Umbilical cord (tissue), 2 donors: ENCODE data around the gene DNTT. TPM values are rescaled to one million over a fixed set of nuclear protein-coding genes. Genes with fewer than 3 reads are reported as not detected.
A peak's percentile ranks its signal among the peaks of the same experiment; 100 is the strongest.

Experiments
- DNase-seq: peaks from one replicate; pipeline ENCODE4 v3.0.0-alpha.2; 2015; ENCODE audit warnings: low spot score
- total RNA-seq: library from RNA; depleted of rRNA; stranded (reverse); fragments of >200 nt; gene quantifications from one replicate; pipeline ENCODE4 v1.2.3, GENCODE V29; 2014; ENCODE audit warnings: low replicate concordance; ENCODE audit not compliant: insufficient read depth

DNTT gene
- total RNA-seq, 1 donor from 2014 or later: not detected

DNA sequence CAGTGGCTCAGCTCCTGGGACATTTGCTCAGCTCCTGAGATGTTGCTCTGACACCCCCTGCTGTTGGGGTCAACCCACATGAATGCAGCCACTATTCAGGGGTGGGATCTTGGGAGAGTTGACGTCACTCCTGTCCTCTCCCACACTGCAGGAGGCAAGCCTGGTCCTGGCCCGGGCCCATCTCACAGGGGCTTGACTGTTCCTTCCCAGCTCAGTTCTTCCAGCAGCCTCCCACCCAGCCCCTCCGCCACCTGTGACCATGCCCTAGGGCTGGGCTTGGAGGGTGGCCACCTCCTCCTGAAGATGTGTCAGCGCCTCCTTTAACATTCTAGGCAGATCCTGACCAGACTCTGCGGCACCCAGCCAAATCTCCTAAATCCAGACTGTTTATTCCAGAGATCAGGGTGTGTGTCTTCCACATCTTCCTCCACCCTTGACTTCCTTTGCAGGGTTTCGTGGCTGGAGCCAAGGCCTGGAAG is 73.6 kb downstream of the DNTT start:
- peak; percentile 97 for DNase-seq

DNA sequence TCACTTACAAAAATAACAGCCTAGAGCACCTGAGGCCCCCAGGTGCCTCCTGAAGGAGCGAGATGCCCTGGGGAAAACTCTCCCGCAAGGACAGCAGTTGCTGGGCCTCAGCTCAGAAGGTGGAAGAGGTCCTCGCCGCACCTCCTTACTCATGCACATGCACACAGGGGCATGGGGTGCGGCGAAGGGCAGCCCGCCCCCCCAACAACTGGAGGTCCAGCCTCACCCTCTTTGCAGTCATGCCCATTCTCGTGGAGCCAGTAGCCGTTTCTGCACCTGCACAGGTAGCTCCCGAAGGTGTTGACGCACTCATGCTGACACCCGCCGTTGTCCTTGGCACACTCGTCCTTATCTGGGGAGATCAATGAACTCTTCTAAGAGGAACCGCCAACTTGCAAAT is 74.5 kb downstream of the DNTT start:
- DNase-seq: no peak

DNA sequence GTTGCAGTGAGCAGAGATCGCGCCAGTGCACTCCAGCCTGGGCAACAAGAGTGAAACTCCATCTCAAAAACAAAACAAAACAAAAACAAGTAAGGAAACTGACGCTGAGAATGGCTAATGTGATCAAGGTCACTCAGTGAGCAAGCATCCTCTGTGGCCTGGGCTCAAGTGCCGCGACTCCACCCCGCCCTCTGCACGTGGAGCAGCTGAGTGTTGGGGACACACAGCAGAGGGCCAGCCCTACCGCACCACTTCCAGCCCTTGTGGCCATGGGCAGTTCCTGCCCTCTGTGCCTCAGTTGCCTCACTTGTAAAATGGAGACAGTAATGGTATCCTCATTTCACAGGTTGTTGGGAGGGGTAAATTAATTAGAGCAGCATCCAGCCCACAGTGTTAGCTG is 75.5 kb downstream of the DNTT start:
- DNase-seq: no peak

DNA sequence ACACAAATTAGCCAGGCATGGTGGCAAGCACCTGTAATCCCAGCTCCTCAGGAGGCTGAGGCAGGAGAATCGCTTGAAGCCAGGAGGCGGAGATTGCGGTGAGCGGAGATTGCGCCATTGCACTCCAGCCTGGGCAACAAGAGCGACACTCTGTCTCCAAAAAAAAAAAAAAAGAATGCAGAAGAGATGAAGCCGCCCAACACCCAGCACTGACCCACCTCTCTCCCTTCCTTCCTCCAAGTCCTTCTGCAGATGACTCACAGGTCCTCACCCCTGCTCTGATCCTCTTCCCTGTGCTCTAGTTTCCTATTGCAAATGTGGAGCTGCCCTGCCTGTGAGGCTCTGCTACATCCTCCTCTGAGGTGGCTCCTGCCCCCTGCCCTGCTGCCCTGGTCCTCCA is 76.6 kb downstream of the DNTT start:
- DNase-seq: peak; percentile 33

DNA sequence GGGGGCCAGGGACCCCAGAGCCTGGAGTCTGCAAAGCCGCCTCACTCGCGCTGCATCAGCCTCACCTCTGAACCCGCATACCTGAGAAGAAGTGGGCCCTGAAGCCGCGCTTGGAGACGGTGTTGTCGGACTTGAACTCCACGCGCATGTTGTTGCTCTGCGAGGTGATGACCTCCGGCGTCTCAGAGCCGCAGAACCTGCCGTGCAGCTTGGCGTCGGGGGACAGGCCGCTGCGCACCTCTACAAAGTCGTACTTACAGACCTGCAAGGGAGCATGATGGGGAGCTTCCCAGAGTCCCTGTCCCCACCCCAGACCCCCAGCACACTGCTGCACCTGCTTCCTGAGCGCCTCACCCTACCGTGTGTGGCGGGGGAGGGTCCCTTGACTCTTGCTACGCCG is 80.3 kb downstream of the DNTT start:
- DNase-seq: no peak

DNA sequence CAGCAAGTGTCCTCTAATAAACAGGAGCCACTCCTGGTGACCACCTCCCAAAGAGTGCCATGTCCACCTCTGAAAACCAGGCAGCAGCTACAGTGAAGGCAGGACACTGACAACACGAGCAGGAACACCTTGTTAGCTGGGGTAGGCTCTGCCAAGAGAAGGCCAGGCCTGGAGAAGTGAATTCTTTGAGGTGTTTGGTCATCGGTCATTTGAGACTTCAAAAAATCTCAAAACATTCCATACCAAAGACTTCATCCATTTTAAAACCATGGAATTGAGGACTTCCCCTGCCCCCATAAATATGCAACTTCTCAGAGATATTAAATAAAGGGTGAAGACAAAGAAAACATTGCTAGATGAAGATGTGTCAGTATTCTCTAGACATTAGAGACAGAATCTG is 82.9 kb downstream of the DNTT start:
- no peak for DNase-seq

DNA sequence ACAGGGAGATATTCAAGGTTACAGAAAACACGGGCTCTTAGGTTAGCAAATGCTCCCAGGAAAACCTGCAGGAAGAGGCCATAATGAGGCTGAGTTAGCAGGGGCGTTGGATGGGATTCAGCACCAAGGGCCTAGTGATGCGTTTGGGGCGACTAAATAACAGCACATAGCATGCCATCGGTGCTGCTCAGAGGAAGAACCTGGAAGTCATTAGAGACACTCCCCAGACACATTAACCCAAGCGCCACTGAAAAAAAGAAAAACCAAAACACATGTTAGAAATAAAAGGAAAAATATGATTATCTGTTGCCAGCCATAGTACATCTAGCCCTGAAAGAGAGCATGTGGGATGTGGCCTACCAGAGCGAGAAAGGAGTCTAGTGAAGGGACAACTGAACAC is 83.4 kb downstream of the DNTT start:
- no peak for DNase-seq

Other genes starting within 250 kb of the DNTT start
- gene ZNF518A, start 174.1 kb upstream of the DNTT start, total RNA-seq: 41.4 TPM
- 6.7 TPM for gene BLNK, start 32.9 kb upstream of the DNTT start, total RNA-seq
- gene OPALIN, start 54.6 kb downstream of the DNTT start, total RNA-seq: 1.4 TPM
- gene TLL2, start 209.5 kb downstream of the DNTT start, total RNA-seq: 1.2 TPM